Measurements from ENCODE around the gene DRC3.

DRC3 gene

DNA sequence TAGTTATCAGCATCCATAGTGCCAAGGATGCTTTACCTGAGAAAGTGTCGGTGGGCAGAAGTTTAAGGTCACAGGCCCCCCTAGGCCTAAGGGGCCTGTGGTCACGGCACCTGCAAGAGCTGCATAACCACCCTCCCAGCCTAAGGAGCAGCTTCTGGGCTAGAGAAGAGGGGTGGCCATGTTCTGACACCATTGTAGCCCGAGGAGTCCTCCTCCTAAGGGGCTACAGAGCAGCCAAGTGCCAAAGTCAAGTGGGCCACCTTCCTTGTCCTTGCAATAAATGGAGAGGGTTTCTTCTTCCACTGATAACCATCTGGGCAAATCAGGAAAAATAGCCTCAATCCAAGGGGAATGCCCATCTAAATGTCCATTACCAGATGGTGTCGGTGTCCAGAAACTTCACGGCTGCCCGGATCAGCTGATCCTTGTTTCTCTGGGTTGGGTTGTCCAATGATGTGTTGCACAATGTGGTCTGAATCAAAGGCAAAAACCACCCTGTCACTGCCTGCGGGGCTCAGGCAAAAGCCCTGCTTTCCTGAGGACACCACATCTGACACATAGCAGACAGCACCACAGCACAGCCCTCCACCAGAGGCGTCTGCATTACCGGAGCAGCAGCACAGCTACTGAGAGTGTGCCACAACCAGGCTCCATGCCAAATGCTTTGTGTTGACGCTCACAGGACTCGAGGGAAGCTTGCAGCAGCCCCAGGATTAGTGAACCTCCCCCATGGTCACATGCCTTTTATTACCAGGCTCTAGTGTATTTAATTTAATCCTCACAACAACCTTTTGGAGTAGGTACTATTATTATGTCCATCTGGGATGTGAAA, 53.5 kb downstream of the DRC3 start:
- DNase-seq, result no peak

DNA sequence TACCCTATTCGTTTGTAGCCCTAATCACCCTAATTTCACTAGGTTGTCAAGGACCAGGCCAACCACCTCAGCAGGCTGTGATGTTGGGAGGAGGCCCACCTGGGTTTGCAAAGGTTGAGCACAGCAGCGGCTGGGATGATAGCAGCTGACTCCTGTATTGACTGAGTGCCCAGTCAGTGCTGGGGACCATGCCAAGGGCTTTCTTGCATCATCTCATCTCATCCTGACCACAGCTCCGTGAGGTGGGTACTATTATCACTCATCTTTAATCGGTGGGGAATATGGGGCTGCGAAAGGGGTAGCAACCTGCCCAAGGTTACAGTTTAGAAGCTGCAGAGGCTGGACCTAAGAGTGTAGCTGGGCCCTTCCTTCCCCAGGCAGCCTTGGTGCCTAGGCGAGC, 54.6 kb downstream of the DRC3 start:
- DNase-seq, result no peak

DNA sequence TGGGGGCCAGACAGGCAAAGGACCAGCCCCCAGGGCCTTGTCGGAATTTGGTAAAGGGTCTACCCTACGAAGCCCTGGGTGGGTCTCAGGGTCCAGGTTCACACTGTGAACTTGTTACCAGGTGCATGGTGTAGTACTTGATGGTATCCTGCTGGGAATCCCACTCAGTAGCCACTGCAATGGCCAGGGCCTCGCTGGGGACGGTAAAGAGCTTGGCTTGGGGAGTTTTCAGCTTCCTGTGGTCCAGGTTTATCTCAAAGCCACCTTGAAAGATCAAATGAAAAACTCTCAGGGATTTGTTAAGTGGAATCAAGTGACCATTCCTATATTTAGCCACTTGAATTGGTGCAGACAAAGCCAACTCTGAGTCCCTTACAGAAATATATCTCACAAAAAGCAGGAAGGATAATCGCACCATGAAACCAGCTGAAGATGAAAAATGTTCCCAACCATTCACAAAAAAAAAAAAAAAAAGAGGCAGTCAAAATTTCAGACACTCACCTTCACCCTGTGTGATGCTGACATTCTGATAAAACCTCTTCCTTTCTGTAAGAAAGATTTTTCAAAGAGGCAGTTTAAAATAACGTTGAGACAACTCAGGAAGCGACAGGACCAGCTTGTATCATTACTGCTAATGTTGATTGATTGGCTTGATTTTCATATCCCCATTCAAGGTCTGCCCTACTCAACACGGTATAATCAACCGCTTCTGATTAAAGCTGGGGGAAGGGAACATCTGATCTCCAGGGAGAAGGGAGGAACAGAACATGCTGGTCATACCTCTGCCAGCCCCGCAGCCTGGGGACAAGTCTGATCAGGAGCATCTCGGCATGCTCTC, 55.7 kb downstream of the DRC3 start:
- DNase-seq, result no peak

DNA sequence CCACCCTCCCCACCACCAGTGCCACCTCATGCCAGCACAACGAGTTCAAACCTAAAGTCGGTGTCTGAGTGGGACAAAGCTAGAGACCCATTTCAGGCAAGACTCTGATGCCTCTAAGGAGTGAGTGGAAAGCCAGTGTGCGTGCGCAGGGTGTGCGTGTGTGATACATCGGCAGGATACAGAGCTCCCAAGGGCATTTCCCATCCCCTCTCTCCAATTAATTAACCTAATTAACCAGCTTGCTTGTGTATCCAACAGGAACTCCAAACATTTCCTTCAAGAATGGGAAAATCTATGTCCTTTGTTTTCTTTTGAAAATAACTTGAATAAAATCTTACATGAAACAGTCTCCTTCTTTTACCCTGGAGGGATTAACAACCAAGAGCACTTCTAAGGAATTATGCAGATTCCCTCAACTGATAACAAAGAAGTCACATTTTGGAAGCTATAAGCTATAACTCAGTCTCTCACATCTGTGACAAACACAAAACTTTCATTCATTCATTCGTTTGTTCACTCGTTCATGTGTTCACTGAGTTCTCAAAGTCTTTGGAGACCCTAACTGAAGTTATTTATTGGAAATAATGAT, 56.4 kb downstream of the DRC3 start:
- DNase-seq, result no peak

DNA sequence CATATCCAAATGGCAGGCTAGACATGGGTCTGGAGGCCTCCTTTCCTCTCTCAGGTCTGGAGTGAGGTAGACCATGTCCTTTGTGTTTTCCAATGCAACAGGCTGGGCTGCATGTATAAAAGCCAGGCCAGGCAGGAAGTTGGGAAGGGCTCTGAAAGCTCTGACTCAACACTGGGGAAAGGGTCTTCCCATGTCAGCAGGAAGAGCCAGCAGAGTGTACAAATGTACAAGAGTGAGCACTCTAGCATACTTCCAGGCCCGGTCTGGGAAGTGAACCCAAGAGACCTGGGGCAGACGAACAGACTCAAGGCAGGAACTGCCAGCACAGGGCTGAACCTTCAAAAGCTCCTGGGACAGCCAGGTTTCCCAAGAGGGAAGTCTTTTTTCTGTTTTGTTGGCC, 59.3 kb downstream of the DRC3 start:
- DNase-seq, result no peak

DNA sequence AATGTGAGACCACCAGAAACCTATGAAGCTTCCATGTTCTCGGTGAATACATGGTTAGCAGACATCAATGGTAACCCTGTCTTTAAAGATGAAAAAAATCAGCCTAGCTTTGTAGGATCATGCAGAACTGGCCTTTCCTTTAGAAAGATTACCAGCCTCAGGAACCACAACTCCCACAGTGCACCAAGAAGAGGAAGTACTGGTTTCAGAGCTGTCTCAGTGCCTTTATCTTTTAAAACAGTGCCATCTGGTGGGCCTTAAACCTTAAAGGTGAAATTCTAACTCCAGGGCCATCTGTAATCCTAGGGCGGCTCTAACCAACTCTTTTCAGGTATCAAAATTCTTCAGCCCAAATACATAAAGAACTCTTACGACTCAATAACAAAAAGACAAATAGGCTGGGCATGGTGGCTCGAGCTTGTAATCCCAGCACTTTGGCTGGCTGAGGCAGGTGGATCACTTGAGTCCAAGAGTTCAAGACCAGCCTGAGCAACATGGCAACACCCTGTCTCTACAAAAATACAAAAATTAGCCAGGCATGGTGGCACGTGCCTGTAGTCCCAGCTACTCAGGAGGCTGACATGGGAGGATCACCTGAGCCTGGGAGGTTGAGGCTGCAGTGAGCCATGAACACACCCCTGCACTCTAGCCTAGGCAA, 60.9 kb downstream of the DRC3 start:
- peak; percentile 55 for DNase-seq

DNA sequence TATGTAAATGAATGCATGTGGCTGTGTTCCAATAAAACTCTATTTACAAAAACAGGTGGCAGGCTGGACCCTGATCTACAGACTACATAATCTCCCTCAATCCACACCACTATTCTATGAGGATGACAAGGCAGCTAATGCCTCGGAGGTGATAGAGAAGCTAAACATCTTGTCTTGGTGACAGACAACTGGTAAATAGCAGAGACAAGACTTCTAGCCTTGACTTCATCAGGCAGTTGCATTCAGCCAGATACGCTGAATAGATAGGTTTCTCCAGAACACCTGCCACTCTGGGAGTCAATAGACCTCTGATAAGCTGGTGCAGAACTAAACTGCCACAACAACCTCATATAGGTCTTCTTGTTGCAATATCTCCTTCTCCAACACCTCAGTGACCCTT, 63.0 kb downstream of the DRC3 start:
- no peak for DNase-seq

DNA sequence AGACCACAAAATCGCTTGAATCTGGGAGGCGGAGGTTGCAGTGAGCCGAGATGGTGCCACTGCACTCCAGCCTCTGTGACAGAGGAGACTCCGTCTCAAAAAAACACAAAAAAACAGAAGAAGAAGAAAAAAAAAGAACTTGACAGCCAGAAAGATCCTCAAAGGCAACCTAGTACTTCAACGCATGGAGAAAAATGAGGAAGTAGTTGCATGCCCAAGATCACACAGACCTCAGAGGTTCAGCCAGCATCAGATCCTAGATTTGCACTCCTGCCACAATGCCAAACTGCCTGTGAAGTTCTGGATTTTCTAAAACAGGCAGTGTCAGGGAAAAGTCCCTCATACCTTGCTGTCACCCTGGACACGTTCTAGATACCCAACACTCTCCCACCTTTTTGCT, 64.8 kb downstream of the DRC3 start:
- no peak for DNase-seq

DNA sequence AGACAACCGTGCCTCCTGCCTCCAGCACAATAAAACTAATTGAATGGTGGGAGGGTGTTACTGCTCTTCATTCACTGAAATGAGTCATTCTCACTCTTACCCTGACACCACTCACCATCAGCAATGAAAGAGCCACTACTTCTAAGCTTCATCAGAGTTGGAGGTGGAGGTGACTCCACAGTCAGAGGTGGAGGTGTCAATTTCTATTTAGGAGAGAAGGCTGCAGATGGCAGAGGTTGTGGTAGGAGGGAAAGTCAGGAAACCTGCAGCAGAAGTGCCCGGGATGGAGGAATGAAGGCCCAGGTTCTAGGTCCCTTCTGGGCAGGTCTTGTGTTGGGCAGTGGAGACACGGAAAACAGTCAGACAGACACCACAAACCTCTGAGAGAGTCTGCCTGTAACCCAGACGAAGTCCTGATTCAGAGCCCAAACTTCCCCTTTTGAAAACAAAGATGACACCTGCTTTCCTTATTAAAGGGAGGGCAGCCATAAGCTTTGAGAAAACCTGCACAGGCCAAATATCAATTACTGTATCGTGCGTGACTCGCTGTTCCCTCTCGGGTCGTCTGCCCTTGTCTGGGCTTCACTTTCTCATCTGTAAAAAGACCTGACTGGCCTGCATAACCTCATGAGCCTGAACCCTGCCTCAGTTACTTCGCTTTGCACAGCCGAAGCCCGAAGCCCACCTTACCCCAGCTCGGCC, 65.6 kb downstream of the DRC3 start:
- DNase-seq, result no peak

DNA sequence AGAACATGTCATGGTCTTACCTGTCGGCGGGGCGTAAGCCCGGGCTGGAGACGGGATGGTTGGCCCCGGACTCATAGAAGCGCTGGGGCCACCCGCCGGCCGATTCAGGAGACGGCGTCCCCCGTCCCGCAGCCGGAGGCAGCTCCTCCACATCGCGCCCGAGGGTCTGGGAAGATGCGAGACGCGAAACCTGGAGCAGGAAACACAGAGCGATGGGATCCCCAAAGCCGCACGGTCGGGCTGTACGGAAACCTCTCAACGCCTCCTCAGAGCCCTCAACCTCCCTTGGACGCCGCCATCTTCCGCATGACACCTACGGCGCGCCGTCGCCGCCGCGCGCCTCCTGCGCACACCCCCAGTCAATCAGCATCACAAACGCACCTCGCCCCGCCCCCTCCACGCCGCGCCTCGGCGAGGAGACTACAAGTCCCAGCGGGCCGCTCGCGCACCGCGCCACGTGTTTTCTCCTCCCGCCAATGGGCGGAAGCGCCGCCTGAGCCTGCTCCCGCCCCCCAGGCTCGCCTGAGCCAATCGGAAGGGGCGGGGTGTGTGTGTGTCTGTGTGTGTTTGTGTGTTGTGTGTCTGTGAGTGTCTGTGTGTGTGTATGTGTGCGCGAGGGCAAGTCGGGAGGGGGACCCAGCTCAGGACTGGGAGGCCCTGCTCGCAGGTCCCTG, 66.3 kb downstream of the DRC3 start, which contains the start of the genes ATPAF2 and GID4:
ATPAF2 (minus strand) TSS at position 308 of the 674 bp plus-strand sequence; CDS start at position 153, 155 bp downstream.
GID4 (plus strand) TSS at position 548 of the 674 bp plus-strand sequence; CDS start at position 605, 57 bp downstream.
- DNase-seq, result peak; percentile 88

DNA sequence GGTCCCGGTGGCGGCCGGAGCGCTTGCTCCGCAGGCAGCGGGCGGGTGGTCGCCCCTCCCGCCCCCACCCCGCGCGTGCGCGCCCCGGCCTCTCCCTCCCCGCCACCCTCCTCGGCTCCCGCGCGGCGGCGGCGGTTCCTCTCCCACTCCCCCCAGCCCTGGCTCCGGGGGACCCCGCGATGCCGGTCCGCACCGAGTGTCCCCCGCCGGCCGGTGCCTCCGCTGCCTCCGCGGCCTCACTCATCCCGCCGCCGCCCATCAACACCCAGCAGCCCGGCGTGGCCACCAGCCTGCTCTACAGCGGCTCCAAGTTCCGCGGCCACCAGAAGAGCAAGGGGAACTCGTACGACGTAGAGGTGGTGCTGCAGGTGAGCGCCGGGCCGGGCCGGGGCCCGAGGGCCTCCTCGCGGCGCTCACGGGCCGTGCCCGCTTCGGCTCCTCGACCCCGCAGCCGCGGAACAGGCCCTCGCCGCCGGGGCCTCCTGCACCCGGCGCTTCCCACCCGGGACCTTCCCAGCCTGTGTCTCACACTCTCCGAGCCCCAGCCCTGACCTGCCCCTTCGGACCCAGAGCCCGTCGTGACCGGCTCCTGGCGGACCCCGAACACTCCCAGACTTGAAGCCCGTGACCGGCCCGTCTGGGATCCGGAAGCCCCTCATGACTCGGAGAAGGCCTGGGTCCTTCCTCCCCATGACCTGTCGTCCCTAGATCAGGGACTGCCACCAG, 67.0 kb downstream of the DRC3 start:
- DNase-seq, result no peak

DNA sequence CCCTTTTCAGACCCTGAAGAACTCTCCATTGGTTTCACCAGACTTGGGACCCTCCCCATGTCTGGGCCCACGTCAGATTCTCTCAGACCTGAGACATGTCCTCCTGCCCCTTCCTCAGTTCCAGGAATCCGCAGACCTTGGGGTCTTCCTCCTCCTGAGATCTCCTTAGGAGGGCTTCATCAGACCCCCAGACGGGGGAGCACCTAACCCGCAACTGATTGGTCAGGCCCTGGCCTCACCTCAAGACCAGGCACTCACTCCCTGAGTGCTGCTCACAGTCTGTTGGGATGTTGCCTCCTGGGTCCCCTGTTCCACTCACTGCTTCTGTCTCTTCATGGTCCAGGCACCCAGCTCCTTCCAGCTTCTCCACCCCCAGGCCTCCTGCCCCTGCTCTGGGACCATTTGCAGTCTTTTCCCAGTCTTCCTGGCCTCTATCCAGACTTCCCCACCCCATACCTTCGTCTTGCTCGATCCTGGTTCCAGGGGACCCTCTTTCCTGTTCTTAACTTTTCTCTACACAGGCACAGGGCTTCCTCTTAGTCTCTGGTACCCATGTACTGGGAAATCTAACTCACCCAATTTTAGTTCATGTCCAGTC, 67.7 kb downstream of the DRC3 start:
- DNase-seq, result no peak

DNA sequence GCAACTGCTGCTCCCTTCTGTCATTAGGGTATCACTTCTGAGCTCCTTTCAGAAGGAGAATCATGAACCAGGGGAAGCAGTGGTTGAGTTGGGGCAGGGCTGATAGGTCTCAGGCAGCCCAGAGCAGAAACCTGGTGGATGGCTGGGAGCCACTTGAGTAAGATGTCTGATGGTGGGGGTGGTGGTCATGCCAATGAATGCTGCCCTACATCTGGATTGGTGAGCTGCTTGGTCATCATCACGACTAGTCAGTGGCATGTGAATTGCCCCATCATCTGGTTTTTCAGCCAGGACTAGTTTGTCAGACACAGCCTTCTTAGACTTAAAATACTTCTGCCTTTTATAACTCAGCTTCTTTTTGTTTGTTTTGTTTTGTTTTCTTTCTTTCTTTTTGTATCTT, 69.1 kb downstream of the DRC3 start:
- DNase-seq, result no peak

DNA sequence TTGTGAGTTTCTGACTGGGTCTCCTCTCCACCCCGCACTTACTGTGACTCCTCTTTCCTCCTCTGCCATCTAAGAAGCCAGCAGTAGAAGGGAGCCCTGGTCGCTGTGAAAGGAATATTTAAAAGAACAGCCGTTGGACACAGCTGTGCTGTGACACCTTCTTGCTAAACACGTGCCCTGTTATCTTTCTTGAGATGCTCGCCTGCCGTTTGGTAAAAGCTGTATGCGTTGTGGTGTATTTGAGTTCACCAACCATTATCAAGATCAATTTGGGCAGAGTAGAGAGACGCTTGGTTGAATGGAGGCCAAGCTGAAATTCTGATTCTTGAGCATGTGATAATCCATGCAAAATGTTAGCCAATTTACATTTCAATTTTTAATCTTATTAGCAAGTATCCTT, 70.3 kb downstream of the DRC3 start:
- DNase-seq, result no peak

DNA sequence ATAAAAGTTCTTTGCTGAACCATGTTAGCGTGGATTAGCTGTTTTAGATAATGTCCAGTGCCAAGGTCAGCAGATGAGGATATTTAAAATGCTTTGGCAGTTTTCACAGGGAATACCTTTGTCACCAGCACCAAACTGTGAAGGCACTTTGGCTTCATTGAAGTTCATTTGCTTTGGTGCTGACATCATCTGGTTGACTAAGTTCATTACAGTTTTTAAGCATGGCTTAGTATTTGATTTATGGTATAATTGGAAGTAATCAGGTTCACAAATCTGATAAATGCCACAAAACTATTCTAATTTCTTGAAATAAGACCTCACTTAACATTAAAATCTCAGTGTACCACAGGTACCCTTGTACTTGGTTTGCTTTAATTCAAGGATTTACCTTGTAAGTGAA, 70.8 kb downstream of the DRC3 start:
- no peak for DNase-seq

DNA sequence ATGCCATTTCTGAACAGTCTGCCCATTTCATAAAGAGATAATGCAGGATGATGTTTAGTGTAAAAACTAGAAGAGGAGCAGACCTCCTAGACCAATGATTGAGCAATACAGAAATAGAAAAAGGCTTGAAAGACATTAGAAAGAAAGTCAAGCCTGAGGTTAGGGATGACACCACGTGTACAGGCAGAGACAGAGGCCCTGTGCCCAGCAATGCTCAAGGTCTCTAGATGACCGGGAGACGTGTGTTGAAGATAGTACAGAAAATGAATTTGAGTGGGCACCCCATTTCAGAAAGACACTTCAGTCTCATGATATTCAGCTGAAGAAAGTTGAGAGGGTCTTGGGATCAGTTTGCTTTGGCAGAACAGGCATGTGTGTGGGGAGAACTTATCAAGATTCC, 71.9 kb downstream of the DRC3 start:
- DNase-seq, result no peak

DNA sequence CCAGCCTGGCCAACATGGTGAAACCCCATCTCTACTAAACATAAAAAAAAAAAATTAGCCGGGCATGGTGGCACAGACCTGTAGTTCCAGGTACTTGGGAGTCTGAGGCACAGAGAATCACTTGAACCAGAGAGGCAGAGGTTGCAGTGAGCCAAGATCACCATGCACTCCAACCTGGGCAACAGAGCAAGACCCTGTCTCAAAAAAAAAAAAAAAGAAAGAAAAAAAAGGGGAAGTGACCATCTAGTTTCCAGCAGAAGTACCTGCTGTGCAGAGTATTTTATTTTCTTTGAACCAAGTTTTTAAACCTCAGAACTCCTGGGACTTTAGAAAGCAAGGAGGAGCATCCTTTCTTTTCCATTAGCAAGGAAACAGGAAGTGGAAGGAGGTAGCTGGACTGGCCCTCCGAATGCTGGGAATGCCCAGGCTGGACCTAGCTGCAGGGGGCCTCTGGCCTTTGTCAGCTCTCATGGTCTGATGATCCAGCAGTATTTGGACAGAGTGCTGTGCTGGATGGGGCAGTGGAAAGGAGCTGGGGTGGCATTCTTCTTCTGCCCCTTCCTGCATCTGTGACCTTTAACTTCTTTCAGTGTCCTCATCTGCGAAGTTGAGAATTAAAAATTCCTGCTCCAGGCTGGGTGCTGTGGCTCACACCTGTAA, 73.2 kb downstream of the DRC3 start:
- no peak for DNase-seq

DNA sequence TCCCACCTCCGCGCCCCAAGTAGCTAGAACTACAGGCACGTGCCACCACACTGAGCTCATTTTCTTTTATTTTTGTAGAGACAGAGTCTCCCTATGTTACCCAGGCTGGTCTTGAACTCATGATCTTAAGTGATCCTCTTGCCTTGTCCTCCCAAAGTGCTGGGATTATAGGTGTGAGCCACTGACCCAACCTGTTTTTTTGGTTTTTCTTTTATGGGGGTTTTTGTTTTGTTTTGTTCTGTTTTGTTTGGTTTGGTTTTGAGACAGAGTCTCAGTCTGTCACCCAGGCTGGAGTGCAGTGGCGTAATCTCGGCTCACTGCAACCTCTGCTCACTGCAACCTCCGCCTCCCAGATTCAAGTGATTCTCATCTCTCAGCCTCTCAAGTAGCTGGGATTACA, 82.9 kb downstream of the DRC3 start:
- no peak for DNase-seq

DNA sequence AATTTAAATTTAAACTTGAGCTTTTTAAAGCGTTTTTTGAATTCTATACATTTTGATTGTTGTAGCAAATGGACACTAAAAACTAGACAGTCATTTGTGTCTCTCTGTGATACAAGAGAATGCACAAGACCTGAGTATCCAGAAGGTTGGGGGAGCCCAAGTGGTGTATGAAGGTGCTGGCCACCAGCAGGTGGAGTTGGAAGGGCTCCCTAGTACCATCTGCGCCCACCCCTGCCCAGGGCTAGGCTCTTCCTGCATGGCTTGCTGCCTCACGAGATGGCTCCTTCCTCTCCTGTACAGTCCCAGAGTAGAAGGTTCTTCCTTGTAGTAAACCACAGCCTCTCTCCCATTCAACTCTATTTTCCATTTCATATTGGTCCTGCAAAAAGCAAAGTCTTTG, 83.6 kb downstream of the DRC3 start:
- DNase-seq, result no peak

DNA sequence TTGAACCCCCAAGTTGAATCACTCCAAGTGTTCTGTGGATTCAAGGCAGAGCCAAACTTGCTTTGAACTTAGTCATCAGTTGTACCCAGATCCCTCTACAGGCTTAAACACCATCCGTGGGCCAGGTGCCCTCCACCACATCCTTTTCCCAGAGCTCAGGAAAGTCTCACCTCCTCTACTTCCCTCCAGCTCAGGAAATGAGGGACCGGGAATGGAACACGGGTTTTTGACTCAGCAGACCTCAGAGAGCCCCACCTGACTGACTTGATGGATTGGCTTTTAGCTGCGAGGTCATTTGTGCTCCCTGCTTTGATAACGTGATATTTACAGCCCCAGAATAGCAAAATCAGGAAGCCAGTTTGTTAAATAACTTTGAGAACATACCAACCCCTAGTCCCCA, 86.6 kb downstream of the DRC3 start:
- DNase-seq, result no peak
